Small intestine (tissue), 7 donors: ENCODE measurements around the gene FMN2. TPM values are rescaled to one million over a fixed set of nuclear protein-coding genes. Genes with fewer than 3 reads are reported as not detected.

Experiments
- DNase-seq, 2 donors: peaks; one replicate each; pipeline versions ENCODE4 v3.0.0 to v3.0.0-alpha.2; 2013
- FAIRE-seq: peaks from 2 replicates; lab custom pipeline; 2012; peaks lifted over from hg19 to GRCh38; lab: Jason Lieb, UNC
- H3K27ac ChIP-seq, 3 donors: one replicate each; pipeline ENCODE4 v1.5.1; 2013; ENCODE audit warnings: low read length in 2 of 3, mild to moderate bottlenecking in 2 of 3, control low read depth in 1 of 3, inconsistent platforms in 1 of 3, low read depth in 1 of 3, moderate library complexity in 1 of 3
- H3K27me3 ChIP-seq, 3 donors: one replicate each; pipeline ENCODE4 v1.6.1; 2013; ENCODE audit warnings: low read length in 3 of 3, inconsistent platforms in 1 of 3; ENCODE audit not compliant: control insufficient read depth in 3 of 3, insufficient read depth in 3 of 3
- H3K36me3 ChIP-seq, 3 donors: one replicate each; pipeline ENCODE4 v1.6.1; 2013; ENCODE audit warnings: low read length in 3 of 3, inconsistent platforms in 1 of 3, low read depth in 1 of 3, mild to moderate bottlenecking in 1 of 3, moderate library complexity in 1 of 3; ENCODE audit not compliant: control insufficient read depth in 3 of 3, insufficient read depth in 2 of 3
- H3K4me1 ChIP-seq, 3 donors: one replicate each; pipeline ENCODE4 v1.6.1; 2013; ENCODE audit warnings: low read length in 2 of 3, inconsistent platforms in 1 of 3, low read depth in 1 of 3, mild to moderate bottlenecking in 1 of 3, moderate library complexity in 1 of 3; ENCODE audit not compliant: control insufficient read depth in 3 of 3, insufficient read depth in 2 of 3
- H3K4me3 ChIP-seq, 3 donors: one replicate each; pipeline ENCODE4 v1.5.1; 2013; ENCODE audit warnings: low read length in 3 of 3, control low read depth in 1 of 3, inconsistent platforms in 1 of 3, low read depth in 1 of 3, mild to moderate bottlenecking in 1 of 3, moderate library complexity in 1 of 3
- H3K9me3 ChIP-seq, 2 donors: one replicate each; pipeline ENCODE4 v1.6.1; 2013; ENCODE audit warnings: low read depth in 1 of 2, low read length in 1 of 2; ENCODE audit not compliant: control insufficient read depth in 2 of 2, insufficient read depth in 1 of 2
- WGBS, 3 donors: extraction: QIAGEN DNeasy Blood & Tissue Kit; methylation state at CpG; one replicate each; pipeline ENCODE4 v1.1.7; 2013; 5-methylcytosine and 5-hydroxymethylcytosine counted together
- polyA plus RNA-seq, 4 donors: library from polyadenylated mRNA; stranded (reverse) in 3 of 4; unstranded in 1 of 4; fragments of 200-250 nt in 3 of 4; fragments of 120-200 nt in 1 of 4; gene quantifications; one replicate each; pipeline versions ENCODE4 v1.2.1 to v1.2.3, GENCODE V29; 2013
- donor health status: healthy with polysubstance abuse.
- donor health status: control.
- donor health status: control.
- donor health status: Bipolar disorder and iron deficiency.
- donor health status: healthy.

FMN2 gene
- polyA plus RNA-seq, 4 donors = 0.59 to 0.70 TPM; not detected in 2

DNA sequence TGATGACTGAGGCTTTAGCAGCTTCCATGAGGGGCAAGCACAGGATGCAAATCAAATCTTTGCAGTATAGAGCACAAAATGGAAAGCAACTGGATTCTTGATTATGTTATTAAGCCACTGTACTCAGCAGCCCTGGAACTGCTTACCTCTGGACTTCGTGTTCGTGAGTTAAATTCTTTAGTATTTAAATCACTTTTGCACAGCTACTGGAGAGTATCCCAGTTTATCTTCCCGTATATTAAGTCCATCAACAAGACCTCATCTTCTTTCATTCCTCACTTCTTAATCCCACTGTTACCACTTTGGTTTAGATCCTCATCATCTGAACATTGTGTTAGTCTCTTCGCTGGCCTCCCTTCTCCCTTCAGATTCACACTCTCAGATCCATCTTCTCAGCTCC, 411.4 kb downstream of the FMN2 start:
- H3K4me3 ChIP-seq = no peak overlapping the region
- peaks cover 0 to 3% of the 10 kb centered on the region in 2 donors for H3K9me3 ChIP-seq
- DNase-seq (no peak), FAIRE-seq (no peak)
- H3K27me3 ChIP-seq = no peaks in the 10 kb centered on the region
- H3K36me3 ChIP-seq = no peaks in the 10 kb centered on the region
- no peak overlapping the region for H3K27ac ChIP-seq
- H3K4me1 ChIP-seq = no peaks in the 10 kb centered on the region
- 66 to 80% (median 75%) methylated on average over 4 of the region's 4 CpGs for WGBS, 3 donors

DNA sequence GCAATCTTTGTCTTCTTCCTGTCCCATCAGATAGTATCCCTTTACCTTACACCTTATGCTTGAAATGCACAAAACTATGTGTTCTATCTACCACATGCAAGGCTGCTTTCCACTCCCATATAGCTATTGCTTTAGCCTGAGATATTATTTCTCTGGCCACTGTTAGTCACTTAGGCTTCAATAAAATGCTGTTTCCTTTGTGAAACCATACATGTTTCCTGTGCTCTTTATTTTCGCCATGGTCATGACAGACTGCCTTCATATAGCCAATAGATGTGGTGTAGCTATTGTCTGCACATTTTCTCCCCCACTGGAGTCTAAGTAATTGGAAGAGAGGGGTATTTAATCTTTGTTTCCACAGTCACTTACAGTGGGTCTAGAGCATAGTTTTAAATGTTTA, 411.9 kb downstream of the FMN2 start:
- FAIRE-seq (no peak), DNase-seq (no peak)
- Histone ChIP-seq H3K27ac (no peak overlapping the region), H3K4me1 (no peaks in the 10 kb centered on the region), H3K36me3 (no peaks in the 10 kb centered on the region), H3K27me3 (no peaks in the 10 kb centered on the region), H3K9me3 (peaks cover 0 to 3% of the 10 kb centered on the region in 2 donors), H3K4me3 (no peak overlapping the region)
- 24 to 40% (median 36%) methylated on average over 1 of the region's 1 CpG for WGBS, 3 donors

DNA sequence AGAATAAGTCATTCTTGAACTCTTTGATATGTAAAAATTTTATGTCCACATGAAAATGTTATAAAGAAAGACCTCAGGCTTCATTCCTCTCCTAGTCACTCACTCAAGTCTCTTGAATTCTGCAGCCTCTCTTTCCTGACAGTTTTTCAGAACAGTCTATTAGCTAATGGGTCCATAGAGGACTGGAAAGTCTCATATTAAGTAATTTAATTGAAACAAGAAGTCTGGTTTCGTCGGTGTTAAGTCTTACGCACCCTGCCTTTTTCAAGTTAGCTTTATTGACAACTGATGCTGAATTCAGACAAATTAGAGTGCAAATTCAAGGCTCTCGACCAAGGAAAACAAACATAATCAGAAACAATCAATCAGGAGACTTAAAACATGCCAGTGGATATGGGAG, 414.5 kb downstream of the FMN2 start:
- peaks cover 0 to 3% of the 10 kb centered on the region in 2 donors for H3K9me3 ChIP-seq
- FAIRE-seq (no peak), DNase-seq (no peak)
- no peak overlapping the region for H3K27ac ChIP-seq
- no peaks in the 10 kb centered on the region for H3K27me3 ChIP-seq
- 65 to 75% (median 69%) methylated on average over 4 of the region's 4 CpGs for WGBS, 3 donors
- H3K4me3 ChIP-seq = no peak overlapping the region
- no peaks in the 10 kb centered on the region for H3K36me3 ChIP-seq
- H3K4me1 ChIP-seq = no peaks in the 10 kb centered on the region

DNA sequence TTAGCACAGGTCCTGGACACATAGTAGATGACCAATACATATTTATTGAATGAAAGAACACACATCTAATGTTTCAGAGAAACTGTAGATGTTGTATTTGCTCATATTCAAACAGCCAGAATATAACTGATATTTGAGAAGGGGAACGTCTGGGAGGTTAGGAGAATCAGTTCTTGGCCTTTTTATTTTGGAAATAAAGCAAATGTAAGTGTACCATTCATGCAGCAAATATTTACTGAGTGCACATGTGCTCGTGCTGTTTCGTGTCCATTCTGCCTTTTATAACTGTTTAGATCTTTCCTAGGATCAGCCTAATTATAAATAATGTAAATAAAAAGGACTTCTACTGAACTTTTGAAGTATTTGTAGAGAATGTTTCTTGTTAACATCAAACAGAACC, 416.5 kb downstream of the FMN2 start:
- WGBS, 3 donors = 23 to 33% (median 29%) methylated on average over 3 of the region's 3 CpGs
- no peaks in the 10 kb centered on the region for H3K4me1 ChIP-seq
- DNase-seq = no peak
- H3K9me3 ChIP-seq = peaks cover 0 to 3% of the 10 kb centered on the region in 2 donors
- H3K27ac ChIP-seq = no peak overlapping the region
- no peak for FAIRE-seq
- no peaks in the 10 kb centered on the region for H3K36me3 ChIP-seq
- no peak overlapping the region for H3K4me3 ChIP-seq
- H3K27me3 ChIP-seq = no peaks in the 10 kb centered on the region

DNA sequence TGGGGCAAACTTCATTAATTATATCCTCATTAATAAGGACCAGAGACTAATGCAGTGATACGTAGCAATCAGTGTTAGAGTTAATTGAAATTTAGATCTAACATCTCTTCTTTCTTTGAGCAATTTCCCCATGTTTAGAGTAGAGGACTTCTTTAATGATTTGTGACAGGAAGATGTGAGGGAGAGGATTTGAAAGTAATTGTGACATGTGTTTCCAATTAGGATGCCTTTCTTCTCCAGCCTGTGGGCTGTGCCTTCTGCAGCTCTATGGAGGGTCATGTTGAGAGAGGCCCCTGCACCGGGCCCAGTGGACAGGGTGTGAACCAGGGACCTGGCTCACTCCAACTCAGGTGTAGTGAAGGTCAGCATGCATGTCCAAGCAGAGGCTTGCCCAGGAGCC, 417.3 kb downstream of the FMN2 start:
- no peak for FAIRE-seq
- Histone ChIP-seq H3K9me3 (peaks cover 0 to 3% of the 10 kb centered on the region in 2 donors), H3K4me1 (no peaks in the 10 kb centered on the region)

DNA sequence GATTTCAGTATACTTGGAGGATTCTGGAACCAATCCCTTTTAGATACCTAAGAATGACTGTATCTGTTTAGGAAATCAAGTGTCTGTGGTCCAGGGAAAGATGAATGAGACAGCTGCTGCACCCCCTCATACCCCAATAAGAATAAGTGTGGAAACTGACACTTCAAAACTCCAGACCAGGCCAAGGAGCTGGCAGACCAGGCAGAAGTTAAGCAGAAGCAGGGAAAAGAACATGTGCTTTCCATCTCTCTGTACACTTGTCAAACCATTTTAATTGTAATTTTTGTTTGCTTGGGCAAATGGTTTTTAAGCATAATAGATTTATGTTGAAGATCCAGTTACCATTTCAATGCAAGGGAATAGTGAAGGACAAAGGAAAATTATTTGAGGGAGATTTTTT, 420.1 kb downstream of the FMN2 start:
- no peak for DNase-seq
- no peak for FAIRE-seq
- no peaks in the 10 kb centered on the region for H3K4me1 ChIP-seq
- no peaks in the 10 kb centered on the region for H3K36me3 ChIP-seq
- H3K4me3 ChIP-seq = no peak overlapping the region
- no peak overlapping the region for H3K27ac ChIP-seq
- H3K27me3 ChIP-seq = no peaks in the 10 kb centered on the region
- H3K9me3 ChIP-seq = no peaks in the 10 kb centered on the region

More for the DNA sequence above, 417.3 kb downstream of the FMN2 start:
- 71 to 83% (median 76%) methylated on average over 2 of the region's 2 CpGs for WGBS, 3 donors
- Histone ChIP-seq H3K36me3 (no peaks in the 10 kb centered on the region), H3K27me3 (no peaks in the 10 kb centered on the region), H3K27ac (no peak overlapping the region), H3K4me3 (no peak overlapping the region)
- no peak for DNase-seq

DNA sequence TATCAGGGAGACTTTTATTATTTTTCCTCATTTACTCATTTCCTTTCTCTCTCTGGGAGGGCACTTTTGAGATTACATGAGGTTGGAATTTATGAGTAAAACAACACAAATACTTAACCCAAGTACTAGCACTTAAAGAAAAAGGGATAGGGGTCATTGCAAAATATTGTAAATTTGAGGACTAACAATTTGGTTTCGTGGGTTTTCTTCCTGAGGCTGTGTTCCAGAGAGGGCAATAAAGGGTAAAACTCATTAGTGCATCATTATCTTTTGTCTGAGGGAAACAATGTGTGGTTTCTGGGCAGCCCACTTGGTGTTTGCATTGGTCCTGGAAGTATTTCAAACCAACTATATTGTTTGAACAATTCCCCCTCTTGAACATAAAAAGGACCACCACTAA, 423.8 kb downstream of the FMN2 start:
- DNase-seq (no peak), FAIRE-seq (no peak)
- H3K27ac ChIP-seq = no peak overlapping the region
- H3K27me3 ChIP-seq = no peaks in the 10 kb centered on the region
- H3K9me3 ChIP-seq = no peaks in the 10 kb centered on the region
- H3K4me1 ChIP-seq = no peaks in the 10 kb centered on the region
- H3K36me3 ChIP-seq = no peaks in the 10 kb centered on the region
- 14 to 33% (median 16%) methylated on average over 1 of the region's 1 CpG for WGBS, 3 donors
- no peak overlapping the region for H3K4me3 ChIP-seq

DNA sequence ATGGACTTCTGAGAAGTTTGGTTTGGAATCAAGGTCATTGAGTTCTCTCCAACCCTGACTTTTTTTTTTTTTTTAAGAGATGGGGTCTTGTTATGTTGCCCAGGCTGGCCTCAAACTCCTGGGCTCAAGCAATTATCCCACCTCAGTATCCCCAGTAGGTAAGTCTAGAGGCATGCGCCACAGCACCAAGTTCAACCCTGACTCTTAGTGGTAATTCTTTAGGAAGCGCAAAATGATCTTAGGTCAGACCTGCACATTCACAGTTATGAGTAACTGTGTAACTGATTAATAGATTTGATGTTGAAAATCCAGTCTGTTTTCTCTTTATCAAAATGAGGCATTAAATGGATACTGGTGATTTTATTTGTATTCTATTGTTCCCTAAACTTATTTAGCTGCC, 424.4 kb downstream of the FMN2 start:
- Histone ChIP-seq H3K27ac (no peak overlapping the region), H3K4me1 (no peaks in the 10 kb centered on the region), H3K36me3 (no peaks in the 10 kb centered on the region), H3K27me3 (no peaks in the 10 kb centered on the region), H3K9me3 (no peaks in the 10 kb centered on the region), H3K4me3 (no peak overlapping the region)
- WGBS, 3 donors = 92 to 96% (median 95%) methylated on average over 2 of the region's 2 CpGs
- DNase-seq = no peak
- FAIRE-seq = no peak

DNA sequence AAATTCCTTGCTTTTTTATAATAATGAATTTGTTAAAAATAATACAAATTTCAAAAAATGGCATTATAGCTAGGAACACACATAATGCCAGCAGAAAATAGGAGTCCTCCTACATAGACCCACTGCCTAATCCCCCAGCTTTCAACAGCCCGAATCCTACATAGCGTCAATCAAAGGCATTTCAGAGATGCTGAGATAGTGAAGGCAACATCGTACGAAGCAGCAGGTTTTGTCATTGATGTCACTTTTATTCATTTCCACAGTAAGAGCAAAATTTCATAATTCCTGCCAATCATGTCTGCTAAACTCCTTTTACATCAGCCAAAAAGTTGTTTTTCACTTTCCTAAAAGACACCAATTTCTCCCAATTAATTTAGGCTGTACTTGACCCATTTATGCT, 426.2 kb downstream of the FMN2 start:
- Histone ChIP-seq H3K4me3 (no peak overlapping the region), H3K9me3 (no peaks in the 10 kb centered on the region), H3K36me3 (no peaks in the 10 kb centered on the region), H3K27ac (no peak overlapping the region), H3K4me1 (no peaks in the 10 kb centered on the region), H3K27me3 (no peaks in the 10 kb centered on the region)
- DNase-seq (no peak), FAIRE-seq (no peak)
- 81 to 86% (median 86%) methylated on average over 4 of the region's 4 CpGs for WGBS, 3 donors
